ENCODE data around the gene FOXP4.

DNA sequence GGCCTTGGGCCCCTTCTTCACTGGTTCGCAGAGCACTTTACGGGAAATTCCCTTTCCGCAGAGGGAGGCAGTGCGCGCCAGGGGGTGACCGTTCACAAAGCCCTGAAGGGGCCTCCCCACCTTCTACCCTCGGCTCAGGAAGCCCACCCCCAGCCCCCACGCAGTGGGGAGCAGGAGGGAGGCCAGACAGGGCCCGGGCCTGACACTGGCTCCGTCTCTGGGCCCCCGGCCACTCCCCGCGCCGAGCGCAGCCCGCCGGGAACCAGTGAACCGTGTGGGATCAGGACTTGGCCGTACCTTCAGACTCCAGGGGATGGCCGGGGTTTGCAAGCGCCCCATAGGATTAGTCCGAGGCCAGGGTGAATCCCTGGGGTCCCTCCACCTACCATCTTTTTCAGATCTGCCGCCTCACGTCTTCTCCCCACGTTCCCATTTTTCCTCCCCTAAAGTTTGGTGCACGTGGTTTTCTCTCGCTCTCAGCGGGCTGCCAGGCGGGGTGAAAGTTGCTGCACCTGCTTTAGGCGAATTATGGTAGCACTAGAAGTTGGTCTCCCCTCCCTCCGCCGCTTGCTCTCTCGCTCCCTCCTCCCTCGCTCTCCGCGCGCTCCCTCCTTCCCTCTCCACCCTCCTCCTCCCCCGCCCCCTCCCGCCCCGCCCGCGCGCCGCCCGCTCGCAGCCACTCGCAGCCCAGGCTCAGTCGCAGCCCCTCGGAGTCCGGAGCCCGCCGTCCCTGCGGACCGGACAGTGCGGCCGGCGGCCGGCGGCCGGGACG, at the start of gene FOXP4:
- TF ChIP-seq EZH2 (IDR thresholded peaks at IDR 0.05; ENCODE audit: insufficient read depth, poor library complexity, severe bottlenecking) (no peak), EZH2phosphoT487 (IDR thresholded peaks at IDR 0.05; ENCODE audit: insufficient read depth, low read depth) (no peak)
